Islet of Langerhans (tissue), 1 donor: ENCODE results near the gene MGAT3.

Experiments used
- FAIRE-seq: peaks from one replicate; lab custom pipeline; 2011; peaks lifted over from hg19 to GRCh38; lab: Jason Lieb, UNC

The MGAT3 gene

DNA sequence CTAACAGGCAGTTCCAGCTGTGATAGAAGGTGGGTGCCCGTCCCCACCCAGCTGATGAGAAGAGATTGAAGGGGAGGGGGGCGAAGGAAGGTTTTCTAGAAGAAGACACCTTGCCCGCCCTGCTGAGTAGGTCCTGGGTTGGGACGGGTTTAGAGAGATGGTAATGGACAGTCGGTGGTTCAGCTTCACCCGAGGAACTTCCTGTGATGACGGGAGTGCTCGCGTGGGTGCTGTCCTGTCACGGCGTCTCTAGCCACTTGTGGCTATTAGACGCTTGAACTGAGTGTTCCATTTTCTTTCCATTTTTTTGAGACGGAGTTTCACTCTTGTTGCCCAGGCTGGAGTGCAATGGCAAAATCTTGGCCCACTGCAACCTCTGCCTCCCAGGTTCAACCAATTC lies 27.6 kb upstream of the MGAT3 start:
- FAIRE-seq, result no peak

DNA sequence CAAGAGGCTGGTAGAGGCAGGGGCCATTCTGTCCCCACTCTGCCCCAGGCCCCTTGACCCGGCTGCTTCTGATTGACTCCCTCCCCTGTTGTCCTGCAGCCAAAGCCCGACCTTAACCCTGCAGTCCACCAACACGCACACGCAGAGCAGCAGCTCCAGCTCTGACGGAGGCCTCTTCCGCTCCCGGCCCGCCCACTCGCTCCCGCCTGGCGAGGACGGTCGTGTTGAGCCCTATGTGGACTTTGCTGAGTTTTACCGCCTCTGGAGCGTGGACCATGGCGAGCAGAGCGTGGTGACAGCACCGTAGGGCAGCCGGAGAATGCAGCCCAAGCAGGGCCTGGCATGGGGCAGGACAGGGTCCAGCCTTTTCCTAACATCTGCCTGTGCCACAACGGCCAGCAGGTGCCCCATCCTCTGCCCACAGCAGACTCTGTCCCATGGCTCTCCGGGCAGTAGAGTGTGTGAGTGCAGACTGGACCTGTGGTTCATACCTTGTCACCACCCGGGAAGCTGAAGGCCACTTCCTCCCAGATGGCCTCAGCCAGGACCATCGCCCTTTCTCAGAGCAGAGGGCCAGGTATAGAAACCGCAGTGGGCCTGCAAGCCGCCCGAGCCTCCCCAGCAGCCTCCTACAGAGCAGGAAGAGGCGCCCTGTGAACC lies 26.8 kb upstream of the MGAT3 start:
- FAIRE-seq, result no peak

DNA sequence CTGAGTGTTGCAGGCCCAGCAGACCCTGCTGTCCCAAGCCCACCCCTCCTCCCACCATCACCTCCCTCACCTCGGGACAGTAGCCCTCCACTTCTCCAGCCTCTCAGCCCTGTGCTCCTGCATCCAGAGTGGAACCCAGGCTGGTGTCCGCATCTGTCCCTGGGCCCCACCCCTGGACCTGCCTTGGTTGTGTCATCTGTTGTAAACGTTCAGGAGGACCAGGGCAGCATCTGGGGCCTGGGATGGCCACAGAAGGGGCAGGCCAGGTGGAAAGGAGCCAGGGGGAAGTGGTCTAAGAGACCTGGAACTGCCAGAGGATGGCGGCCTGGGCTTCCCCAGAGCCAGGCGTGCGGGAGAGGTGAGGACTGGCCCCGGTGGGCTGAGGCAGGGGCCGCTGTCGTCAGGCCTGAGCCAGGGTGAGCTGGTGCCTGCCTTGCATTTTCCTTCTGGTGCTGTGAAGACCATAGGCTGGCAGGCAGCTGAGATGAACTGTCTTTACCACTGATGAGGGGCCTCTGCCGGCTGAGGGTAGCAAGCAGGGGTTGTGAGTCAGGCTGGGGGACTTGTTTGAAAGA lies 26.1 kb upstream of the MGAT3 start:
- no peak for FAIRE-seq

DNA sequence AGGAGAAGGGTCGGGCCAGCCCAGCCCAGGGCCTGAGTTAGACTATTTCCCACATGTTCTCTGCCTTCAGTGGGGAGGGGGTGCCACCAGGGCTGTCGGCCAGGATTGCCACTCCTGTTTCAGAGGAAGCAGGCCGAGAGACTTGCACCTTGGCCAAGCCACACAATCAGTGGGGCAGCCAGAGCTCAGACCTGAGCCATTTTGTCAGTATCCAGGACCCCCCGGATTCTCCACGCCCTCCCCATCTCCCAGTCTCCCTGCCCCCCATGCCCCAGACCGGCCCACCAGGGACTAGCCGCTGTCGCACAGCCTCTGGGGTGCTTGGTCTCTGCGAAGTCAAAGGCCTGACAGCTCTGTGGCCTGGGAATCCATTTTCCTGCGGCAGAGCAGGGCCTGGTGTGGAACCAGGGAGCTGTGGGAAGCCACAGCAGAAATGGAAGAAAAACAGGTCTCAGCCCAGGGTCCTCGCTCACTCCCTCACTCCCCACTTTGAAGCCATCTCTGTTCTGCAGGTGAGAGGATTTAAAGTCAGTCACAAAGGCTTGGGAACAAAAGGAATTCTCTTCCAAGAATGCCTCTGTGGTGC lies 25.5 kb upstream of the MGAT3 start:
- FAIRE-seq, result no peak

DNA sequence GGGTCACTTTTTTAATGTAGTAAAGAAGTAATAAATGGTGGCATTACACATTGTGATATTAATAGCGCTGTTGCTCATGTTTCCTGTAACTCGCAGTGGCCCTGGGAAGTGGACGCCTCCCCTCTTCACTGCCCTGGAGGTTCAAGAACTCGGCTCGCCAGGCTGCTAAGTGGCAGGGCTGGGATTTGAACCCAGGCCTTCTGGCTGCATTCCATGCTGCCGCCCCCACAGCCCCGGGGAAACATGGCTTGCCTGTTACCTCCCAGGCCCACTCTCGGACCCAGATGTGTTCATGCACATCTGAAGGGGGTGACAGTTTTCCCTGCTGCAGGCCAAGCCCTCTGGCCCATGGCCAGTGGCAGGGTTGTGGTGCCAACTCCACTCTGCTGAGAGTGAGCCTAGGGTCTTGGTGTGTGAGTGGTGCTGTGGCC lies 25.0 kb upstream of the MGAT3 start:
- no peak for FAIRE-seq

DNA sequence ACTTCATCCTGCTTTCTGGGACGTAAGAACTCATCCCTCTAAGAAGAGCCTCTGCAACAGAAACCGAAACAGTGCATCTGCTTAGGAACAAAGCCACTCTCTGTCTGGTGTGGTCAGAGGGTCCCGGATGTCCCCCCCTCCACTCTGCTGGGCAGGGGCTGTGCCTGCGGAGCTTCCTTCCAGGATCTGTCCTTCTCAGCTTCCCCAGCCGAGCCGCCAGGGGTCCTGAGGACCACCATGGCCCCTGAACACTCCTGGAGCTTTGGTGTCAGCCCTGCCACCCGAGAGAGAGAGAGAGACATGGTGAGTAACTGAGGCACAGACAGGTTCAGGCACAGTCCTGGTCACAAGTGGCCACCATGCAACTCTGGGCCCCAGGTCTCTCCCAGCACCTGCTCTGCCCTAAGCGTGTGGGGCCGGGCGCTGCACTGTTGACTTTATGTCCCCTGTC lies 24.4 kb upstream of the MGAT3 start:
- FAIRE-seq, result no peak

DNA sequence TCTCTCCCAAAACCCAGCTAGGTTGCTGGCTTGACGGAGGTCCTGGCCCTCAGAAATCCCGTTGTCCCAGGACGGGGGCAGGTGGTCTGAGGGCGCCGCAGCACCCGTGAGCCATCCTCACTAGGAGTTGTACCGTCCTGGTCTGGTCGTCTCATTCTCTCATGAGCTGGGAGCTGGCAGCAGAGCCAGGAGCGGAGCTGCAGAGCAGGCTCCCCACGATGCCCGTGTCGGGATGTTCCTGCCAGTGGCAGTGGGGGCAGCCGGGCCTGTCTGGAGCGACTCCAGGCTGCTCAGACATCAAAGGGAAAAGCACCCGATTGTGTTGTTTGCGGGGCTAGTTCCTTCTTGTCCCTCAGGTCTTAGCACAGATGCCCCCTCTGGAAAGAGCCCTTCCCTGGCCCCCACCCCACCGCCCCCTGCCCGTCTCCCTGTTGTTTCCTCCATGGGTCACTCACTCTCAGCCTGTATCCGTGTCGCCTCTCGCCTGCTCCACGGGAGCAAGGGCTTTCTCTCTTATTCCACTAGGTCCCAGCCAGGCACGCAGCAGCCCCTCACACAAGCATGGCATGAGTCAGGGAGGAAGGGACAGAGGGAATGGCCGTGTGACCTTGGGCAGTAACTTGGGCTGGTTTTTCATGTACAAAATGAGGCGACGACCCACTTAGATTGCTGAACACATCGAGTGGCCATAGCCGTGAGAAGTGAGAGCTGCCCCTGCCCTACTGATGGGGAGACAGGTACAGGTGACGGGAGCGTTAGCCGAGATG lies 23.2 kb upstream of the MGAT3 start:
- no peak for FAIRE-seq

DNA sequence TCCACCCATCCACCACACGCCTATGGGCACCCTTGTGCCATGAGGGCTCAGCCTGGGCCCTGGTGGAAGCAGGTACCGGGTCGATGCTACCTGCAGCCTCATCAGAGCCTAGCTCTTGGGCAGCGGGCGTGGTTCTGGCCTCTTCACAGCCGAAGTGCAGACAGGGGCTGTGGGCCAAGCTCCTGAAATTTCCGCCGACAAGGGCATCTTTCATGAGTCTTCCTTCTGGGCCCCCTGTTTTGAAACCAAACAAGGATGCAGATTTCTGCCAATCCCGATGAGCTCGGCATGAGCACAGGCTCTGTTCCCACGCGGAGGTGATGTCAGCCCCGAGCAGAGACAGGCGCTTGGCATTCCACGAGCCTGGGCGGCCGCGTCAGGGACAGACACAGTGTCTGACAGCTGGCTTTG lies 22.6 kb upstream of the MGAT3 start:
- no peak for FAIRE-seq

DNA sequence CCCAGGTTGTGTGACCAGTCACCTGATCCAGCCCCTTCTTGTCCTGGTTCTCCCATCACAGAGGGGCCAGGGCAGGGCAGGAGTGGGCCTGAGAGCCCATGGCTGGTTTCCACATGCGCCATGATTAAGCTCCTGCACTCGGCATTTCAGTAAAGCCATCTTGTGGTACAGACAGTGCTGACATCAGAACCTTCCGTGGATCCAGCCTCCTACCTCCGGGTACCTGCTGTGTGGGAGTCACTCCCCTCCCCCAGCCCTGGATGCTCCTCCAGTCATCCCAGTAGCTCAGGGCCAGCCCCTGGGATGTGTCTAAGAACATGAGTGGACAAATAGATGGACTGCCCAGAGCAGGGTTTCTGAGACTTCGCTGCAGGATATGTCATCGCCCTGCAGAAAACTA lies 22.1 kb upstream of the MGAT3 start:
- no peak for FAIRE-seq

DNA sequence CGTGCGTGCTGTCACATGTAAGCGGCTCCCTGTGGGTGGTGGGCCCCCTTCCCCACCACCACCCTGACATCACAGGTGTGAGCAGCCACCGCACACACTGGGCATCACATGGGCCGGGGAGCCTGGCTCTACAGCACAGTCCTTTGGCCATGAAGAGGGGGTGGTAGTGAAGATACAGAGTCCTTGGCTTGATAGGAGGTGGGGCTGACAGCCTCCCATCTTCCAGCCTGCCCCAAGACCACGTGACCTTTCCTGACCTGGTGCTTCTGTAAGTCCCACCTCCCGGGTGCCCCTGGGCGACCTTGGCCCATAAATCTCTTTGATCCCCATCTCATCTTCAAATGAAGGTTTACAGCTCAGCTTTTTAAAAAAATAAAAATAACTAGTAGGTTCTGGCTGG lies 21.2 kb upstream of the MGAT3 start:
- FAIRE-seq, result no peak

DNA sequence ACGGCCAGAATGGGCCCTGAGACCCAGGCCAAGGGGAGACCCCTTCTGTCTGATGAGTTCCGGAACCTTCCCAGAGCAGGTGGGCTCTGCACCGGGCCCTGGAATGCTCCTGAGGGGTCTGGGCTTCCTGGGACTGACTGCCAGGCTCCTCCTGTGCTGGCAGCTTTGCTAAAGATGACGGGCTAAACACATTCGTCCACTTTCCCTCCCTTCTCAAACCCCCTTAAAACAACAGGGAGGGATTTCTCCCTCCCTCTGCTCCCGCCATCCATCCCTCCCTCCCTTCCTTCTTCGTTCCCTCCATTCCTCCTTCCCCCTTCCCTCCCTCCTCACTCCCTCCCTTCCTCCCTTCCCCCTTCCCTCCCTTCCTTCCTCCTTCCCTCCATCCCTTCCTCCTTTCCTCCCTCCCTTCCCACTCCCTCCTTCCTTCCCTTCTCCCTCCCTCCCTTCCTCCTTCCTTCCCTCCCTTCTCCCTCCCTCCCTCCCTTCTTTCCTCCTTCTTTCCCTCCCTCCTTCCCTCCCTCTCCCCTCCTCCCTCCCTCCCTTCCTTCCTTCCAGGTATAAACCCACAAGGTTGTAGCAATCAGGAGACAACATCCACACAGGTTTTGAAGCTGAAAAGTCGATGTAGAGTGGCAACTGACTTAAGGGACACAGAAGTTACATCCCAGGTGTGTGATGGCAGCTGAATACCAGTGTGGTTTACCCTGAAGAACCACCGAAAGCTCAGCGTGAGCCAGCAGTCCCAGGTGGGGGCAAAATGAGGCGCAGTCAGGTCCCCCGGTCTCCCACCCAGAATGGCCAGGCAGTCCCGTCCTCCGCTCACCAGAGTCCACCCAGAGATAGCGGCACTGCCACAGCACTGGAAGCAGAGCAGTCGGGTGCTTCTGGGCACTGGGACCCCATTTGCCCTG lies 18.8 kb upstream of the MGAT3 start:
- FAIRE-seq, result no peak

DNA sequence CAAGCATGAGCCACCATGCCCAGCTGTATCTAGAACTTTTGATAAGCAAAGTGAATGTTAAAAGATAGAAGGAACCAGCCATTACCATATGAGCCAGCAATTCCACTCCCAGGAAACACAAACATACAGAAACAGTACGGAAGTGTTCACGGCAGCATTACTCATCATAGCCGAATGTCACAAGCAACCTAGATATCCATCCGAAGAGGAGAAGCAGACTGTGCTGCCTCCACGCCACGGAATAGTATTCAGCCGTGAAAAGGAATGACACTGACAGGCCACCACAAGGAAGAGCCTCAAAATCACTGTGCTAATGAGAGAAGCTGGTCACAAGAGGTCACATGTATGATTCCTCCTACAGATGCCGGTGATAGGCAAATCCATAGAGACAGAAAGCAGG lies 17.6 kb upstream of the MGAT3 start:
- no peak for FAIRE-seq

DNA sequence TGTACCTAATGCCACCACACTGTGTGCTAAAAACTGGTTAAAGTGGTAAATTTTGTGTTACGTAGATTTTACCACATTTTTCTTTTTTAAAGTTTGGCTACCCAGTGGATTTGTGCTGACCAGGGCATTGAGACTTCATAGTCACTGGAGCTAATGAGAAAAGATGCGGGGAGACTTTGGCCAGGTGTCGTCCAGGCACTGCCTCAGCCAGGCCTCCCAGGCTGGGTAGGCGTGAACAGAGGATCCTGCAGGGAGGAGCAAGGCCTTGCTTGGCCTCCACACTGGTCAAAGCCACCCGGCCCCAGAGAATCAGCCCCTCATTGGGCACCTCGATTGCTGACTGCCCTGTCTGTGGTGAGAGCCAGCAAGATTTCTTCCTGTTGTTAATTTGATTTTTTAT lies 13.4 kb upstream of the MGAT3 start:
- FAIRE-seq, result no peak

DNA sequence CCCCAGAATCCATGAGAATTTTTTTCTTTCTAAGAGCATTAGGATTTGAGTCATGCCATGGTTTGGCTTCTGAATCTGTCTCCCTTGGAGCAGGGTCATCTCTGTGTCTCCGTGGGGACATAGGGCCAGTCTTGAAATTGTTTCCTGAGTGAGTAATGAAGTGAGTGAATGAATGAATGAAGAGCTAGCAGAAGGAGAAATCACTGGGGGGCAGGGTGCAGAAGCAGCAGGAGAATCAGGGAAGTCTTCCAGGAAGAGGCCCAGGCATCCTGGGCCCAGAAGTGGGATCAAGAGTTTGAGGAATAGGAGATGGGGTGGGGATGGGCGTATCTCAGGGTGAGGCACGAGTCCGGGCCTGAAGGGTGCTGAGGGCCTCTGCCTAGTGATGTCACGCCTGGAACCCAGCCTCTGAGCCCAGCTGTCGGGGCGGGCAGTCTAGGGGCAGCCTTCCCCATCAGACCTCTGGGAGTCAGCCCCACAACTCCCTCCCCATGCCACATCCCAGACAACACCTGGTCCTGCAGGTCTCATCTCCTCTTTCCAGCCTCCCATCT lies 12.5 kb upstream of the MGAT3 start:
- FAIRE-seq, result no peak

DNA sequence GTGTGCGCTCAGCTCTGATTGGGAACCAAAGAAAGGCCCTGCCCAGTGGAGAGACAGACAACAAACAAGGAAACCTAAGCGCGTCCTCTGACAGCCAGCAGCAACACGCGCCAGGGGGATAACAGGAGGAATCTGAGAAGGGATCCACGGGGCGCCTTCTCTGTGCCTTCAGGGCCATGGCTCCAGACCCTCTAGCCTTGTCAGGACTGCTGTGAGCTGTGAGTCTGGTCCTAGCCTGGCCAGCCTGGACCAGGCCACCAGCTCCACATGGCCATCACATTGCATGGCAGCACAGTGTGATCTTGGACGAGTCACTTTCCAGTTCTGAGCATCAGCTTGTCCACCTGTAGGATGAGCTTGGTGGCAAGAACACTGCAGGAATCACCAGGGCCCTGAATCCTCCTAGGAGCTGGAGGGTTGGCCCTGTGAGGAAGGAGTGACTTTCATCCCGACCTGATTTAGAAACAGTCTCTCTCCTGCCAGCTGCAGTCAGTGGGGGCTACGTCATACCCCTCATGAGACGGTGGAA lies 11.8 kb upstream of the MGAT3 start:
- FAIRE-seq, result no peak

DNA sequence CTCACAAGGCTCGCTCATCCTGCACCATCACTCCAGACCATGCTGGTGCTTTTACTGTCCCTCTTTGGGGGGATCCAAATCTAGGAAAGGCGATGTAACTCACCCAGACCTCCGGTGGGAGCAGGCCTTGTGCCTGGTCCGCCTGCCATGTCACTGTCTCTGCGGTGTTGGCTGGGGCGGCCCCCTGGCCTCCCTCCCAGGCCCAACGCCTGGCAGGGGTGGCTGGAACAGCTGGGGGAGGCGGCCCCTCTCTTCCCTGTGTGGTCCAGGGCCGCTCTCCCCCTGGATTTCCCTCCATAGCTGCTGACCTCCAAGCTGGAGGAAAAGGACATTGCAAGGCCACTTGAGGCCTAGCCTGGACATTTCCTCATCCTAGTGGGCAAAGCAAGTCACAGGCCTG lies 11.1 kb upstream of the MGAT3 start:
- no peak for FAIRE-seq

DNA sequence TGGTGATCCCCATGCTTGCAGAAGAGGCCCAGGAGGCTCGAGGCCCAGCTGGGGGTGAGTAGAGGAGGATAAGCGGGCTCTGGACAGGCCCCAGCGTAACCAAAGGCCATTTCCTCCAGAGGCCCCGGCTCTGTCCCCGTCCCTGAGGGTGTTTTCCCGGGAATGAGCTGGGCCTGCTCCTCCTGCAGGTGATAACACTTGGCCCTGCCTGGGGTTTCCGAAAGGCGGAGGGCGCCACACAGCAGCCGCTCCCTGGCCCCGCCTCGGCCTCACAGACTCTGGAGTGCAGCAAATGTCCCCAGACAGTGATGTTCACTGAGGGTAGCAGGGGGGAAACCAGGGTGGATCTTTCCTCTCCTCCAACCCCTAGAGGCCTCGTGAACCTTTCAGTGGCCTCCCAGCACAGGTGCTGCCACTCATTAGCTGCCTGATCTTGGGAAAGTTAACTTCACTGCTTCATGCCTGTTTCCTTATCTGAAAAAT lies 10.5 kb upstream of the MGAT3 start:
- no peak for FAIRE-seq

DNA sequence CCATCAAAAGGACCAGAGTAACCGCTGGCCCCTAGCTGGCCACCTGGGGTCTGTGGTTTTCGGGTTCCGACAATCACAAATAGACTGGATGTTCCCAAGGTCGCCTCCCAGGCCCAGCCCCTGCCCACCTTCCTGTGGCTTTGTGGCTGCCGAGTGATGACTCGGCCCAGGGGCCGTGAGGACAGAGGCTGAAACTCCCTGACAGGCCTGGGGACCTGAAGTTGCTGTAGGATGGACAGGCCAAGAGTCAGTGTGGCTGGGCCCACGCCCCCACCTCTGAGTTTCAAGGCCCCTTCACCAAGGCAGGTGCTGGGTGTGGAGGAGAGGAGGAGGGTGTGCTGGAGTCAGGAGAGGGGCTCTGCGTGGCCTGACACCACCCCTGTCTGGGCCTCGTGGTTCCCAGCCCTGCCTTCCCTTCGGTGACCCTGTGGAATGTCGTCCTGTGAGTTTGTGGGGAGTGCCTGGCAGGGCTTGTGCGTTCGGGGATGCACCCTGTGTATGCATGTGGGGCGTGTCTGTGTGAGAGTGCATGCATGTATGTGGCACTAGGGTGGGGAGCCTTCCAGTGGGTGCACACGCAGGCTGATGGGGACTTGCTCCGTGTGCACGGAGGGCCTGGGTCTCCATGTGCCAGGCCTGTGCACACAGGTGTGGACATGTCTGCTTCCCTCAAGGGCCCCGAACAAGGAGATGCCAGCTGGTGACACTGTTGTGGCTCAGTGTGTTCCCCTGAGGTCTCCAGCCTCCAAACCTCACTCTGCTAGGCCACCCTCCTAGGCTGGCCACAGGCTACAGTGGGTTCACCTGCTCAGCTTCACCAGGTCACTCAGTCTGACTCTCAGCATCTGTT lies 8.4 kb upstream of the MGAT3 start:
- no peak for FAIRE-seq

DNA sequence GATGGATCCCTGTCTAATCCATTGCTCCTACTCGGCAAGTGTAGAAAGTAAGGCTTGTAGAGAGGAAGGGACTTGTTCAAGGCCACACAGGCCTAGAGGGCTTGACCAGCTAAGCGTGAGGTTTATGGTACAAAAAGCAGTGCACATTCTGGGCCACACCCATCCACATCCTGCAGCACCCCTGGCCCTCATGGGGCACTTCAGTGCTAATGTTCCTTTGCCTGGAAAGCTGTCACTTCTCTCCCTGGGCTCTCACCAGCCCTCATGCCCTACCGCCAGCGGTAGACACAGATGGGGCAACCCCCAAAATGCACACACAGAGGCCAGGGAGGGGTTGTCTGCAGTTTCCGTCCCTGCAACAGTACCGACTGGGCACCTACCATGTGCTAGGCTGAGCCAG lies 7.1 kb upstream of the MGAT3 start:
- no peak for FAIRE-seq

DNA sequence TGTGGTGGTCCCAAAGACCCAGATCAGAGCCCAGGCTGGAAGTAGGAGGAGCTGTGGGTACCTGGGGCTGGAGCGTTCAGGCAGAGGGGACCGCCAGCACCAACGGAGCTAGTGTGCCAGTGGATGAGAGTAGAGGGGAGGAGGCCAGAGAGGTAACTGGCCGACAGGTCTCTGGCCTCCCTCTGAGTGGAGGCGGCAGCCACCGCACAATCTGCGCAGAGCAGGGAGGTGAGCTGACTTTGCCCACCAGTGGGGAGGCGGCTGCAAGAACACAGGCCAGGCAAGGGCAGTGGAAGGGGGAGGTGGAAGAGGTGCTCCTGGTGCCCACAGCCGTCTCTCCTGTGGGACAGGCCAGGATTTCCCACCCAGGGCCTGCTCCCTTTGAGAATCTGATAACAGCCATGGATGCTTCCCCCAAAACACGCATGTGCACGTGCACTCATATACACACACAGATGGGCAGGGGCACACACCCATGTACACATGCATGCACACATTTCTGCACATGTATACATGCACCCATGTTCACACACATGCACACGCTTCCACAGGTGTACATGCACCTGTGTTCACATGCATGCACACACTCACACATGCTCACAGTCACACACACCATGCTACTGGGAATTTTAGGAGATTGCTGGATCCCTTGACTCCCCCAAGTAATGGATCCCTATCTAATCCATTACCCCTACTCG lies 6.4 kb upstream of the MGAT3 start:
- FAIRE-seq, result no peak
